Ishikawa (cell line): ENCODE results near the gene TNFAIP2.
A peak's percentile ranks its signal among the peaks of the same experiment; 100 is the strongest.

Experiments used
- EP300 ChIP-seq: IDR thresholded peaks from 2 replicates; pipeline ENCODE4 v1.6.1; 2012; ENCODE audit warnings: borderline replicate concordance
- RAD21 ChIP-seq: IDR thresholded peaks from 2 replicates; pipeline ENCODE4 v1.6.1; 2012; ENCODE audit warnings: low read depth
- REST ChIP-seq: IDR thresholded peaks from 2 replicates; pipeline ENCODE4 v1.6.1; 2012; ENCODE audit warnings: low read depth, mild to moderate bottlenecking
- TAF1 ChIP-seq: IDR thresholded peaks from 2 replicates; pipeline ENCODE4 v1.6.1; 2012; ENCODE audit warnings: low read depth, mild to moderate bottlenecking
- YY1 ChIP-seq: IDR thresholded peaks from 2 replicates; pipeline ENCODE4 v1.6.1; 2012; ENCODE audit warnings: low read depth

GRCh38 chr14:103104654-103105452 is 18.4 kb upstream of the TNFAIP2 start:
- 0 out of 2 replicates have a peak, but pooled peaks have one; percentile 9 for TF ChIP-seq EP300
- no peak for TF ChIP-seq TAF1
- TF ChIP-seq REST = no peak
- TF ChIP-seq YY1 = no peak
- TF ChIP-seq RAD21 = peak; percentile 95
